ENCODE results near the gene EBP. TPM values are rescaled to one million over a fixed set of nuclear protein-coding genes. Genes with fewer than 3 reads are reported as not detected.
A peak's percentile ranks its signal among the peaks of the same experiment; 100 is the strongest.

EBP gene
- total and polyA plus RNA-seq, 2 of the 8 experiments (the other 6 are each of a cell fraction or from before 2014, with no cell fraction given), result 143 to 286 TPM

DNA sequence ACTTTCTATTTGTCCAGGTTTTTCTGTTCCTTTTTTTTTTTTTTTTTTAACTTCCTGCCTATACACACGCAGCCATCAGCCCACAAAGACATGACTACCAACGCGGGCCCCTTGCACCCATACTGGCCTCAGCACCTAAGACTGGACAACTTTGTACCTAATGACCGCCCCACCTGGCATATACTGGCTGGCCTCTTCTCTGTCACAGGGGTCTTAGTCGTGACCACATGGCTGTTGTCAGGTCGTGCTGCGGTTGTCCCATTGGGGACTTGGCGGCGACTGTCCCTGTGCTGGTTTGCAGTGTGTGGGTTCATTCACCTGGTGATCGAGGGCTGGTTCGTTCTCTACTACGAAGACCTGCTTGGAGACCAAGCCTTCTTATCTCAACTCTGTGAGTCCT, 2.1 kb downstream of the EBP start:
- H3K4me2 ChIP-seq (ENCODE audit: insufficient read depth in 1 of 2, low read depth in 2 of 2, low read length in 2 of 2), result no peak overlapping the region
- no peak for TF ChIP-seq BCL11A (IDR thresholded peaks at IDR 0.05; ENCODE audit: low read depth in 2 of 2, low read length in 2 of 2)
- TF ChIP-seq ZNF274 (IDR thresholded peaks at IDR 0.05; ENCODE audit: borderline replicate concordance, extremely low read depth, low read length), result no peak
- TF ChIP-seq CHD1 (IDR thresholded peaks at IDR 0.05; ENCODE audit: low read depth, low read length), result no peak
- TF ChIP-seq SP4 (IDR thresholded peaks at IDR 0.05; ENCODE audit: low read length), result no peak
- no peak for TF ChIP-seq HDAC2 (IDR thresholded peaks at IDR 0.05; ENCODE audit: borderline replicate concordance in 1 of 2, low read depth in 2 of 2, low read length in 2 of 2)
- TF ChIP-seq POU5F1 (IDR thresholded peaks at IDR 0.05; ENCODE audit: low read depth, low read length), result no peak
- TF ChIP-seq, protein P1, sequence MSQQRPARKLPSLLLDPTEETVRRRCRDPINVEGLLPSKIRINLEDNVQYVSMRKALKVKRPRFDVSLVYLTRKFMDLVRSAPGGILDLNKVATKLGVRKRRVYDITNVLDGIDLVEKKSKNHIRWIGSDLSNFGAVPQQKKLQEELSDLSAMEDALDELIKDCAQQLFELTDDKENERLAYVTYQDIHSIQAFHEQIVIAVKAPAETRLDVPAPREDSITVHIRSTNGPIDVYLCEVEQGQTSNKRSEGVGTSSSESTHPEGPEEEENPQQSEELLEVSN (IDR thresholded peaks at IDR 0.05), result no peak
- no peak for TF ChIP-seq TAF1 (IDR thresholded peaks at IDR 0.05; ENCODE audit: low read depth, low read length)
- TF ChIP-seq EP300 (IDR thresholded peaks at IDR 0.05; ENCODE audit: borderline replicate concordance in 1 of 2, low read depth in 2 of 2, low read length in 2 of 2), result no peak
- TF ChIP-seq MAFK (IDR thresholded peaks at IDR 0.05; ENCODE audit: low read depth, low read length), result no peak
- TF ChIP-seq TBP (IDR thresholded peaks at IDR 0.05; ENCODE audit: low read depth, low read length), result no peak
- TF ChIP-seq NANOG (IDR thresholded peaks at IDR 0.05; ENCODE audit: insufficient read depth, low read depth, low read length, poor library complexity, severe bottlenecking), result no peak
- TF ChIP-seq SIRT6 (IDR thresholded peaks at IDR 0.05; ENCODE audit: low read length), result no peak
- TF ChIP-seq BRCA1 (IDR thresholded peaks at IDR 0.05; ENCODE audit: low read depth, low read length), result no peak

More for the DNA sequence above, 2.1 kb downstream of the EBP start:
- Histone ChIP-seq H3K9me3 (ENCODE audit: insufficient read depth in 2 of 2, low read depth in 1 of 2, low read length in 1 of 2) (no peaks in the 10 kb centered on the region), H2BK20ac (ENCODE audit: low read length) (no peak overlapping the region), H3K27ac (ENCODE audit: low read depth, low read length) (no peak overlapping the region), H4K20me1 (replicated peaks in 1 of 2; ENCODE audit: control insufficient read depth in 1 of 2, insufficient read depth in 2 of 2, low read length in 2 of 2) (no peaks in the 10 kb centered on the region), H2AFZ (ENCODE audit: low read length) (no peak overlapping the region), H3K23ac (ENCODE audit: insufficient read length) (no peak overlapping the region), H2BK120ac (replicated peaks; ENCODE audit: low read depth, low read length) (no peak overlapping the region), H4K5ac (ENCODE audit: insufficient read length, low read depth, low read length) (no peak overlapping the region), H3K79me1 (ENCODE audit: low read depth, low read length) (no peaks in the 10 kb centered on the region), H4K8ac (ENCODE audit: extremely low read depth, insufficient read depth, low read length) (peak overlapping the region; percentile 57; the same call in 1 of the 2 replicates), H4K91ac (replicated peaks; ENCODE audit: insufficient read length, low read length) (no peak overlapping the region), H2BK5ac (ENCODE audit: low read depth, low read length) (no peak overlapping the region), H2AK5ac (ENCODE audit: low read depth, low read length) (no peak overlapping the region), H3K23me2 (ENCODE audit: low read depth, low read length) (peaks cover 2% of the 10 kb centered on the region; the same call in 1 of the 2 replicates), H3K4me3 (ENCODE audit: extremely low read depth in 1 of 4, insufficient read depth in 2 of 4, low read depth in 3 of 4, low read length in 4 of 4) (no peak overlapping the region), H3K18ac (ENCODE audit: extremely low read depth, low read length) (no peak overlapping the region), H3K56ac (replicated peaks; ENCODE audit: insufficient read length, low read depth, low read length) (no peak overlapping the region), H3K14ac (ENCODE audit: insufficient read length) (no peak overlapping the region), H3K4ac (replicated peaks; ENCODE audit: insufficient read length, low read depth, low read length) (no peak overlapping the region), H3K36me3 (ENCODE audit: control insufficient read depth in 2 of 4, insufficient read depth in 4 of 4, low read length in 3 of 4) (peaks cover 3 to 39% (median 25%) of the 10 kb centered on the region in 4 experiments), H3K9ac (replicated peaks in 1 of 4; ENCODE audit: extremely low read depth in 1 of 4, low read depth in 3 of 4, low read length in 3 of 4) (no peak overlapping the region), H2BK15ac (ENCODE audit: low read length) (no peak overlapping the region), H3K27me3 (replicated peaks in 1 of 4; ENCODE audit: control insufficient read depth in 3 of 4, extremely low read depth in 1 of 4, insufficient read depth in 3 of 4, low read length in 3 of 4) (no peaks in the 10 kb centered on the region), H2BK12ac (ENCODE audit: low read depth, low read length) (no peak overlapping the region), H3K79me2 (ENCODE audit: control insufficient read depth in 1 of 2, insufficient read depth in 2 of 2, low read length in 2 of 2) (peaks cover 0 to 9% of the 10 kb centered on the region in 2 experiments; a peak in 2 of 4 replicates), H3K4me1 (replicated peaks in 1 of 4; ENCODE audit: control insufficient read depth in 3 of 4, insufficient read depth in 4 of 4, low read length in 3 of 4) (peaks cover 0 to 5% (median 0%) of the 10 kb centered on the region in 4 experiments; a peak in 1 of 7 replicates)
- 97% methylated on average over 7 of the region's 12 CpGs; no CpG with 5 or more reads in 1 of the 2 experiments for WGBS, 2 experiments (ENCODE audit: extremely low coverage in 1 of 2, insufficient coverage in 1 of 2, insufficient read length in 1 of 2, insufficient replicate concordance in 2 of 2, low coverage in 1 of 2, low lambda C conversion rate in 2 of 2, missing lambda C conversion rate in 1 of 2)
- ChIA-PET POLR2A (ENCODE audit: partially characterized antibody) (no interaction called here), CTCF (ENCODE audit: partially characterized antibody) (no interaction called here)
- no peak for DNase-seq (ENCODE audit: low read depth in 1 of 2, low spot score in 2 of 2)
- no peak for FAIRE-seq
